ENCODE data around the gene EHD4.

Gene EHD4

GRCh38 chr15:41892621-41893421 lies 79.5 kb downstream of the EHD4 start:
- no peak for DNase-seq

GRCh38 chr15:41891946-41892345 lies 80.4 kb downstream of the EHD4 start:
- DNase-seq = peak; percentile 88

DNA sequence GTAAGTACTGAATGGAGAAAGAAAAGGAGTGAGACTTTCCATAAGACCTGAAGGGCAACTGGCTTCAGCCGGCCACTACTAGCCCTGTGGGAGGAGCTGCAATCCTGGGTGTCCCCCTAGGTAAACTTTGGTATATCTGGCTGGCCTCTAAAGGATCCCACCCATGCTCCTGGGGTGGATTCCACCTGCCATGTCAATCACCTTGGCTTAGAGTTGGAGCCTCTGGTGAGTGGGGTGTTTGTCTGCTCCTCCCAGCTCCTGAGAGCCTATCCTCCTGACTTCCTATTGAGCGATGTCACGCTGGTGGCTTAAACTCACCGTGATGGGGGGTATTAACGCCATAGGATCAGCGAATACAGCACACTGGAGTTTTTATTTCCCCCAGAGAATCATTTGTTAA lies 81.1 kb downstream of the EHD4 start:
- DNase-seq = peak; percentile 19

- no peak for DNase-seq
Observed at GRCh38 chr15:41890050-41890690, 82.2 kb downstream of the EHD4 start.

- no peak for DNase-seq
Observed at GRCh38 chr15:41888662-41889253, 83.6 kb downstream of the EHD4 start.

DNA sequence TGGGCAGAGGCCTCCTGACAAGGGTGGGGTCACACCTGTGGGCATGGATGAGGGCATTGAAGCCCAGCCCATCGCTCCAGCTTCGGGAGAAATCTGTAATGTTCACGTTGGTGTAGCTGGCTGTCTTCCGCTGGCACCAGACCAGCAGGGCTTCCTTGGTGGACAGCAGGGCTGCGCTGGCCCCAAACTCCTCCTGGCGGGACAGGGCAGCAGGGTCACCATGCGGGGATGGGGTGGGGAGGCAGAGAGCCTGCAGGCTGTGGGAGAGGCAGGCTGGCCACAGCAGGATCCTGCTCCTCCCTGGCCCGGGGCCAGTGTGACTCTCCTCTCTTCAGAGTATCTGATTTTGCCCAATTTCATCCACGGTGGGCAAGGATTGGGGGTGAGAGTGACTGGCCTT lies 84.5 kb downstream of the EHD4 start:
- no peak for DNase-seq

DNA sequence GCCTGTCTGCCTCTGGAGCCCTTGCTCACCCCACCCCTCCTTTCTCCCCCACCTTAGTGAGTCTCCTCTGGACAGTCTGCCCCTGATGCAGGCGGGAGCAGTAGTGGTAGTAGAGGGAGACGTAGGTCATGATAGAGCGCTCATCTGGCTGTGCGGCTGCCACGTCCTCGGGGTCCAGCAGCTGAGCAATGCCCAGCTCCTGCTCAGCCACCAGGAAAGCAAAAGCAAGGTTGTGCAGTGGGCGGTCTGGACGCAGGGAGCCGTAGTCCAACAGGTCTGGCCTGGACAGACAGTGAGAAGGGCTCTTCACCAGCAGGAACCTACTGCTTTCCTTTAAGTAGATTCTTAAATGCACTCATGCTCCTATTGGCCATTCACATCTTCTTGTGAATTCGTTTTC lies 85.2 kb downstream of the EHD4 start:
- no peak for DNase-seq

GRCh38 chr15:41886741-41887140 lies 85.6 kb downstream of the EHD4 start:
- DNase-seq = no peak

GRCh38 chr15:41885841-41886240 lies 86.5 kb downstream of the EHD4 start:
- no peak for DNase-seq

DNA sequence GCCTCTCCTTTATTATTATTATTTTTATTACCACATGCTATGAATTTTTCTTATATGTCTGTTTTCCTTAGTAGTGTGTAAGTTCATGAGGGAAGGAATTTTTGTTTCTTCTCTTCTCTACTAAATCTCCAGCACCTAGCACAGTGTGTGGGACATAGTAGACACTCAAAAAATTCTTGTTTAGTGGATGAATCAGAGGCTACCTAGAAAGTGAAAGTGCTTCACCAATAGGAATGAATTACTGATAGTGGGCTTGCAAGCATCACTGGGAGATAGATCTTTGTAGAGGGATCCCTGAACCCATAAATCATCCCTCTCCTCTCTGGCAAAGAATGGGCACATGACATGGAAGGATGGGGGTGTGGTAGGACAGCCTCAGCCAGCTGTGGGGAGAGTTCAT lies 87.0 kb downstream of the EHD4 start:
- DNase-seq = no peak

GRCh38 chr15:41884458-41884857 lies 87.9 kb downstream of the EHD4 start:
- no peak for DNase-seq

- DNase-seq = no peak
Observed at GRCh38 chr15:41883484-41883825, 88.9 kb downstream of the EHD4 start.

DNA sequence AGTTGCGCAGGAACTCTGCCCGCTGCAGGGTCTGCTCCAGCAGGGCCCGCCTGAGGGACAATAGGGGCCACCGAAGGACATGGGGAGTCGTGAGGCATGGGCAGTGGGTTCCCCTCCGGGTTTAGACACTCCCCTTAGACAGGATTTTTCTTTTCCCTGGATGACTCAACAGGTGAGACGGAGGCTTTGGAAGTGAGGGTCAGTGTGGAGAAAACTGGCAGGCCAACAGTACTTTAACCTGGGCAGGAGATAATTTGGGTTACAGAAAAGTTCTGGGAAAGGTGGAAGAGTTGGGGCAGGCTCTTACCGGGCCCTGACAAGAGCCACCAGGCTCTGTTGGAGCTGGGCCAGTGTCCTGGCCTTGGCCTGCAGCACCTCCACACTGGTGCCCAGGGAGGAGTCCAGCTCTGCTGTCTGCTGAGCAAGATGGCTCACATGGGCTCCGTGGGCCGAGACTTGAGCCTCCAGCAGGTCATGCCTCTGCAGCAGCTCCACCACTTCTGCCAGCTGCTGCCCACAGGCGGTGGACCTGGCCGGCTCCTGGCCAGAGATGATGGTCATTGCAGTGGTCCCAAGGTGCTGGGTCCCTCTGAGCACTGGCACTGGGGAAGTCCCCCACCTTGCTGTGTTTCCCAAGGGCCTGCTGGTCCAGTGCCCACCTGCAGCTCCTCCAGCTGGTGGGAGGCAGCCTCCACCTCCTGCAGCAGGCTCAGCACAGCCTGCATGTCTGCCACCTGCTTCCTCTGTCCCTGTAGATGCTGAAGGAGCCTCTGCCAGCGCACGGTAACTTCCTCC lies 89.5 kb downstream of the EHD4 start:
- DNase-seq = peak; percentile 34

GRCh38 chr15:41881920-41882688 lies 90.3 kb downstream of the EHD4 start:
- peak; percentile 79 for DNase-seq

- DNase-seq = peak; percentile 8
Observed at GRCh38 chr15:41881550-41881919, 90.8 kb downstream of the EHD4 start.

DNA sequence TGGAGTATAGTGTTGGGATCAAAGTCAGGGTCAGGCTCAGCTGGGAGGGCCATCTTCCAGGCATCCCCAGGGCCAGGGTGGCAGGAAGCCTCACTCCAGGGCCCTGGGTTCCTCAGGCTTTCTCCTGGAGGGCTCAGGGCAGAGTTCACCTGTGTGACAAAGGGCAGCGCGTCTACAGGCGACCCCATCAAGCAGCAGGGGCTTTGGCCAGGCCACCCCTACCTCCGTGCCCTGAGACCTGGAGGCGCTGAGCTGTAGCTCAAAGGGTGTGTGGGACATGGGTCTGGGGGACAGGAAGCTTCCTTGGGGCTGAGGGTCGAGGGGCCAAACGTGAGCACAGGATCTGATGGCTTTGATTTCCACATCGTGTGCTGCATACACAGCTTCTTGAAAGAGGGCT lies 91.3 kb downstream of the EHD4 start:
- DNase-seq = no peak

GRCh38 chr15:41880156-41880877 lies 92.0 kb downstream of the EHD4 start:
- no peak for DNase-seq

DNA sequence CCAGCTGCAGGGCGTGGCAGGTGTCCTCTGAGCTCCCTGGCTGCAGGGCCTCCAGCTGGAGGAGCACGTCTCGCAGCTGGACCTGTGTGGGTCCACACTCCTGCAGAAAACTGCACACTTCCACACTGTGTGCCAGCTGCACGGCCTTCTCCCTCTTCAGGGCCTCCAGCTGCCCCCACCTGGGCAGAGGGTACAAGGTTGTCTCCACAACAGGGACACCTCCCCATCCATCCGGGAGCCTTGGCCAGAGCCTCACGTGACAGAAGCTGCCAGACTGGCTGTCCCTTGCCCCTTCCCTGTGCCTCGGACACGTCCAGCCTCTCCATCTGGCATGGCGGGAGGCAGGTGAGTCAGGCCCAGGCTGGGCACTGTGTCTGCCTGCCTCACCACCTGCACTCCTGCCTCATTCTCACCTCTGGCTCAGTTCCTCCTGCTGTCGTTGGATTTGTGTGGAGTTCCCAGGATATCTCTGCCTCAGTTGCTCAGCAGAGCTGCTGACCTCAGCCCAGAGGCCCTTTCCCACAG lies 93.0 kb downstream of the EHD4 start:
- DNase-seq = no peak

- no peak for DNase-seq
Observed at GRCh38 chr15:41878355-41878699, 94.0 kb downstream of the EHD4 start.

- peak; percentile 19 for DNase-seq
Observed at GRCh38 chr15:41877631-41878354, 94.6 kb downstream of the EHD4 start.

GRCh38 chr15:41876689-41877088 lies 95.7 kb downstream of the EHD4 start:
- peak; percentile 74 for DNase-seq

Measured in NCI-H69 (cell line).